Measurements from ENCODE around the gene BAIAP3. TPM values are rescaled to one million over a fixed set of nuclear protein-coding genes. Genes with fewer than 3 reads are reported as not detected.

BAIAP3 gene
- total RNA-seq, 1 donor from 2014 or later = 6.9 TPM

- Mint-ChIP-seq H3K27me3 (peaks cover 47% of the 10 kb centered on the region), H3K27ac (no peak overlapping the region), H3K4me3 (peak overlapping the region; percentile 41), H3K36me3 (no peaks in the 10 kb centered on the region), H3K9me3 (no peaks in the 10 kb centered on the region), H3K4me1 (ENCODE audit: unreplicated experiment) (no peaks in the 10 kb centered on the region)
- TF ChIP-seq, protein P1, sequence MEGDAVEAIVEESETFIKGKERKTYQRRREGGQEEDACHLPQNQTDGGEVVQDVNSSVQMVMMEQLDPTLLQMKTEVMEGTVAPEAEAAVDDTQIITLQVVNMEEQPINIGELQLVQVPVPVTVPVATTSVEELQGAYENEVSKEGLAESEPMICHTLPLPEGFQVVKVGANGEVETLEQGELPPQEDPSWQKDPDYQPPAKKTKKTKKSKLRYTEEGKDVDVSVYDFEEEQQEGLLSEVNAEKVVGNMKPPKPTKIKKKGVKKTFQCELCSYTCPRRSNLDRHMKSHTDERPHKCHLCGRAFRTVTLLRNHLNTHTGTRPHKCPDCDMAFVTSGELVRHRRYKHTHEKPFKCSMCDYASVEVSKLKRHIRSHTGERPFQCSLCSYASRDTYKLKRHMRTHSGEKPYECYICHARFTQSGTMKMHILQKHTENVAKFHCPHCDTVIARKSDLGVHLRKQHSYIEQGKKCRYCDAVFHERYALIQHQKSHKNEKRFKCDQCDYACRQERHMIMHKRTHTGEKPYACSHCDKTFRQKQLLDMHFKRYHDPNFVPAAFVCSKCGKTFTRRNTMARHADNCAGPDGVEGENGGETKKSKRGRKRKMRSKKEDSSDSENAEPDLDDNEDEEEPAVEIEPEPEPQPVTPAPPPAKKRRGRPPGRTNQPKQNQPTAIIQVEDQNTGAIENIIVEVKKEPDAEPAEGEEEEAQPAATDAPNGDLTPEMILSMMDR (conservative IDR thresholded peaks at IDR 0.05) = no peak
- DNase-seq (ENCODE audit: extremely low spot score, unreplicated experiment) = no peak
These were observed 1.3 kb downstream of the BAIAP3 start for GRCh38 chr16:1334739-1335138.

DNA sequence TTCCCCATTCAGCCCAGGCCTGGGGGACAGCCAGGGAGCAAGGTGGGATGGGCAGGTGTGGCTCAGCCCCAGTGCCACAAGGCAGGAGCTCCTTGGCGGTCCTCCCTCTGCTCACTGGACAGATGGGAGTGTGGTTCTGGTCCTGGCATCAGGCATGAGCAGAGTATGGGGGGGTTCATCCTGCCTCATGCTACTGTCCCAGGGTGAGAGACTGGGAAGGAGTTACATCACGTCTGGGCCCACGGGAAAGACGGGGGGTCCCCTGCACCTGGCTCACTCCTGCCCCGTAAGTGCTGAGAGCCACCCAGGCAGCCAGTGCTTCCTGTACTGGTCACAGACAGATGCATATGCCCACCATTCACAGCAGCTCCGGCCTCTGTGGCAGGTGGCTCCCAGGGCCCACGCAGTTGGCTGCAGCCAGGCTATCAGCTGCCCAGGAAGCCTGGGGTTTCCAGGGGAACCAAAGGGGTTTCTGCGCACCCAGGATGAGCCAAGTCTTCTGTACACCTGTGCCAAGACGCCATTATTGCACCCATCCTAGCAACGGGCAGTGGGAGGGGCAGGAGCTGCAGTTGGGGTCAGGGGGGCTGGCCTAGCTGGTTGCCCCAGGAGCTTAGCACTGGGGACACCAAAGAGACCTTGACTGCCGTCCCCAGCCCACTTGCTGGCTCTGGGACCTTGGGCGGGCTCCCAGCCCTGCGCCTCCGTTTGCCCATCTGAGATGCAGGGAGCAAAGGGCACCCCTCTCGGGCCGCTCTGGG lies 1.9 kb downstream of the BAIAP3 start:
- Mint-ChIP-seq H3K27me3 (peaks cover 47% of the 10 kb centered on the region), H3K27ac (no peak overlapping the region), H3K4me3 (peak overlapping the region; percentile 41), H3K36me3 (no peaks in the 10 kb centered on the region), H3K4me1 (ENCODE audit: unreplicated experiment) (no peaks in the 10 kb centered on the region), H3K9me3 (no peaks in the 10 kb centered on the region)
- no peak for DNase-seq (ENCODE audit: extremely low spot score, unreplicated experiment)
- TF ChIP-seq, protein P1 (conservative IDR thresholded peaks at IDR 0.05) = no peak

- no peak overlapping the region for H3K27ac Mint-ChIP-seq
- peaks cover 47% of the 10 kb centered on the region for H3K27me3 Mint-ChIP-seq
- DNase-seq (ENCODE audit: extremely low spot score, unreplicated experiment) = no peak
- H3K36me3 Mint-ChIP-seq = no peaks in the 10 kb centered on the region
- no peaks in the 10 kb centered on the region for H3K4me1 Mint-ChIP-seq (ENCODE audit: unreplicated experiment)
- TF ChIP-seq, protein P1 (conservative IDR thresholded peaks at IDR 0.05) = peak; percentile 18
- no peaks in the 10 kb centered on the region for H3K9me3 Mint-ChIP-seq
- H3K4me3 Mint-ChIP-seq = no peak overlapping the region
These were observed 2.6 kb downstream of the BAIAP3 start for GRCh38 chr16:1335996-1336395.

DNA sequence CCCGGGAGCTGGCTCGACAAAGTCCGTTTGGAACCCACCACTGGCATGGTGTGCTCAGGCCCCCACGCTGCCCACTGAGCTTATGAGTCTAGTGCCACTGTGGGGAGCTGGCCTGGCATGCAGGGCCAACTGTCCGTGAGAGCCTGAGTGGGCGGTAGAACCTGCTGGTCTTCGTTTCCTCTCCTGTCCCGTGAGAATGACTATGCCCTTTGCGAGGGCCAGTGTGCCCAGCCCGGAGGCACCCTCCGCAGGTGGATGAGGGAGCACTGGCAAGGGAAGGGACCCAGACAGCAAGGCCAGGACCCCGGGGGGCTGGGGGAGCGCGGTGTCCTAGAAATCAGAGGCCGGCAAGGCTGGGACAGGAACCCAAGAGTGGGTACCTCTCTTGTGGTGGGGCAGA lies 3.2 kb downstream of the BAIAP3 start:
- TF ChIP-seq, protein P1 (conservative IDR thresholded peaks at IDR 0.05) = no peak
- no peaks in the 10 kb centered on the region for H3K36me3 Mint-ChIP-seq
- no peaks in the 10 kb centered on the region for H3K4me1 Mint-ChIP-seq (ENCODE audit: unreplicated experiment)
- H3K9me3 Mint-ChIP-seq = no peaks in the 10 kb centered on the region
- H3K27ac Mint-ChIP-seq = no peak overlapping the region
- peaks cover 42% of the 10 kb centered on the region for H3K27me3 Mint-ChIP-seq
- H3K4me3 Mint-ChIP-seq = no peak overlapping the region
- no peak for DNase-seq (ENCODE audit: extremely low spot score, unreplicated experiment)

- no peak overlapping the region for H3K4me3 Mint-ChIP-seq
- H3K4me1 Mint-ChIP-seq (ENCODE audit: unreplicated experiment) = no peaks in the 10 kb centered on the region
- H3K9me3 Mint-ChIP-seq = no peaks in the 10 kb centered on the region
- H3K27ac Mint-ChIP-seq = no peak overlapping the region
- no peaks in the 10 kb centered on the region for H3K36me3 Mint-ChIP-seq
- TF ChIP-seq, protein P1 (conservative IDR thresholded peaks at IDR 0.05) = no peak
- DNase-seq (ENCODE audit: extremely low spot score, unreplicated experiment) = no peak
- peaks cover 33% of the 10 kb centered on the region for H3K27me3 Mint-ChIP-seq
These were observed 4.0 kb downstream of the BAIAP3 start for GRCh38 chr16:1337486-1337885.
